Measurements from ENCODE around the gene DAPL1.

DNA sequence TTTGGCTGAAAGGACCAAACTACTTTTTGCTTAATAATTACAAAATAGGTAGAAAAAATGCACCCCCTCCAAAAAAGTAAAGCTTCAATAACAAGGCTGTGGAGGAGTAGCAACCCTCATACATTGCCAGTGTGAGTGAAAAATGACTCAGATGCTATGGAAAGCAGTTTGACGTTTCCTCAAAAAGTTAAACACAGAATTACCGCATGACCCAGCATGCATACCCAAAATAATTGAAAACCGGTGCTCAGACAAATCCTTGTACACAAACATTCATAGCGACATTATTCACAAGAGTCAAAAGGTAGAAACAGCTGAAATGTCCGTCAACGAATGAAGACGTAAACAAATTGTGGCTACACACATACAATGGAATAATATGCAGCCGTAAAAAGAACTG is 38.8 kb upstream of the DAPL1 start:
- no peak for TF ChIP-seq TEAD4 (IDR thresholded peaks at IDR 0.05; ENCODE audit: borderline replicate concordance, insufficient read depth)
- no peak for TF ChIP-seq POLR2AphosphoS5 (IDR thresholded peaks at IDR 0.05; ENCODE audit: low read depth, low read length)
